ENCODE results near the gene NXF2B.
A peak's percentile ranks its signal among the peaks of the same experiment; 100 is the strongest.
"Not testable (repeated sequence)": the region's sequence is repeated elsewhere in the genome, so short reads cannot be mapped to it uniquely, and the experiment has no call there.

The NXF2B gene

GRCh38 chrX:102439908-102440307, at the start of gene NXF2B:
NXF2B (minus strand) TSS chrX:102440008; CDS start chrX:102380036, 59,972 bp downstream.
- DNase-seq, result not testable (repeated sequence)

DNA sequence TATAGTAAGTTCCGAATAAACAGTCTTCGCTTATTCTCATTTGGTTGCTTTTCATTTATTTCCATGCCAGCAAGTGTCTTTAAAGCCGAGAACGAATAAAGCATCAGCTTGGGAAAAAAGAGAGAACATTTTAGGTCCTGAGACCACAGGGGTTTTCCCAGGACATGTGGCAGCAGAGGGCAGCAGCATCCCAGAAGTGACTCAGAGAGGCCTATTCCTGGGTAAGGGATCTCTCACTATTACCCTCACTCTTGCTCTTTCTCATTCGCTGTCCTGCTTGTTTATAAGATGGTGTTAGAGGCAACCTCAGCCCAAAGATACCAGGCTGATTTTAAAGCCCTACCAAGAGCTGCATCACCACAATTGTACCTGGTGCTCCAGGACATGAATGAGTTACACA, 39.0 kb upstream of the NXF2B start:
- not testable (repeated sequence) for DNase-seq

GRCh38 chrX:102471762-102472220, 32.0 kb upstream of the NXF2B start, which contains the start of gene TCP11X2:
TCP11X2 (minus strand) TSS chrX:102471812.
- not testable (repeated sequence) for DNase-seq

DNA sequence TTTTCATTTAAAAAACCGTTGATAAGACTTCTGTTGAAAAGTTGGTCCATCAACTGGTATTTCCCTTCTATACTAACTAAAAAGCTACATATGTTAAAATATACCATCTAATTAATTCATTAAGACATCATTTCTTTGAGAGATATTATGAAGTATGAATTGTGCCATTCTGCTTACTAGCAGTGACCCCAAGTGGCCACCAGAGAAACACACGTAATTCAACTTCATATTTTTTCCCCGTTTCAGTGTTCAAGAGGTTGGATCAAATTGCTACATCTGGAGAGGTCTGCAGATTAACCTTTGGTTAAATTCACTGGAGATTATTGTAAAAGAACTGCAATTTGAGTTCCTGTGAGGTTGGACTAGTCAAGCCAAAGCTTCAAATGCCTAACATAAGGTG, 30.4 kb upstream of the NXF2B start:
- not testable (repeated sequence) for DNase-seq

DNA sequence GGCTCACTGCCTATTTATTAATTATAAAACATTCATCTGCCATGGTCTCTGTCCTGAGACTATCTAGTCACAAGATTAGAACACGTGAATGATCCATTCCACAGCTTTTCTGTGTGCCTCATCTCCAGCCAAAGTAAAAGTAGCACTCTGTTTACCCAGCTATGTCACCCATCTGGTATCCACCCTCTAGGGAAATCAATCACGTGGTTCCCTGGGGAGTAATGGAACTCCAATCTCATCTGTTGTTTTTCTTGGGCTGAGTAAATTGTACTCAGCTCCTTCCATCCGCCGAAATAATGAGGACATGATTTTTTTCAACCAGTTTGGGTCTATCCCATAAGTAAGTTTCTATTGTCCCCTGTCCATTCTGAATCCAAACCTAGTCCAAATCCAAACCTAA, 18.8 kb upstream of the NXF2B start:
- not testable (repeated sequence) for DNase-seq

GRCh38 chrX:102414493-102414892, 25.3 kb downstream of the NXF2B start:
- DNase-seq, result not testable (repeated sequence)

GRCh38 chrX:102345916-102346315, 93.9 kb downstream of the NXF2B start:
- peak; percentile 57 for DNase-seq

GRCh38 chrX:102341867-102342266, 97.9 kb downstream of the NXF2B start:
- DNase-seq, result no peak

GRCh38 chrX:102339312-102340298, 100.2 kb downstream of the NXF2B start:
- peak; percentile 55 for DNase-seq

DNA sequence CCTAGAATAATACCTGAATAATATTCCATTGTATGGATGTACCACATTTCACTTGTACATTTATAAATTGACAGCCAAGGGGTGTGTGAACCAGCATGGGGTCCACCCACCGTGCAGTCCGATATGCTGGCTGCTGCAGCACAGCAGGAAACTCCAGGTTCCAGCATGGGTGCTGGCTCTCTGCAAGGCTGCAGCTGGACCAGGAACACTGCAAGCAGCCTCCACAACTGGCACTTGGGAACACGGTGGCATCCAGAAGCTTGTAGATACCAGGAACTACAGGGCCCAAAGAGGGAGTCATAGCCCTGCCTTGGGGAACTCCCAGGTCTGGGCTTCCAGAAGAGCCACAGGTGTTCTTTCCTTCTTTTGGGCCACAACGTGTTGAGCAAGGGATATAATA, 101.6 kb downstream of the NXF2B start:
- DNase-seq, result no peak
